PC-3 (cell line): Measurements from ENCODE around the gene RFLNA. TPM values are rescaled to one million over a fixed set of nuclear protein-coding genes. Genes with fewer than 3 reads are reported as not detected.

Experiments
- ATAC-seq: fragments of 200-7000 bp; cut with Tn5 transposase; 2 replicates; pipeline ENCODE4 v1.9.1; 2020; ENCODE audit warnings: mild to moderate bottlenecking, moderate library complexity
- BruUV-seq: library from RNA; stranded (reverse); fragments of 400-500 nt; replicated peaks from 2 replicates; lab custom pipeline; 2021; lab: Mats Ljungman, UMichigan
- CTCF ChIA-PET: fragments of 300-600 bp; sonication (Branson Sonifier 250); formaldehyde crosslinking; loops from one replicate; lab custom pipeline; 2022; ENCODE audit warnings: antibody characterized with exemption; lab: Charles Lee
- POLR2A ChIA-PET: fragments of 300-600 bp; sonication (Branson Sonifier 250); formaldehyde crosslinking; loops from one replicate; lab custom pipeline; 2022; ENCODE audit warnings: antibody characterized with exemption; ENCODE audit not compliant: unreplicated experiment; lab: Charles Lee
- DNase-seq: peaks from one replicate; pipeline ENCODE4 v3.0.0-alpha.2; 2015
- H2AFZ ChIP-seq: fragments of 300-600 bp; sonication (generic); 2 replicates; pipeline ENCODE4 v1.6.0; 2016; ENCODE audit warnings: antibody characterized with exemption, low read length
- H3F3A ChIP-seq: fragments of 300-600 bp; sonication (generic); one replicate; pipeline ENCODE4 v1.6.0; 2017; ENCODE audit warnings: antibody characterized with exemption, low read length, control low read depth, mild to moderate bottlenecking; ENCODE audit not compliant: unreplicated experiment
- H3K27ac ChIP-seq: fragments of 300-600 bp; sonication (generic); 2 replicates; pipeline ENCODE4 v1.5.1; 2016; ENCODE audit warnings: mild to moderate bottlenecking, low read length
- H3K27me3 ChIP-seq: fragments of 300-600 bp; sonication (generic); 2 replicates; pipeline ENCODE4 v1.6.1; 2016; ENCODE audit warnings: low read length, mixed read lengths
- H3K36me3 ChIP-seq: fragments of 300-600 bp; sonication (generic); 2 replicates; pipeline ENCODE4 v1.6.1; 2016; ENCODE audit warnings: low read depth, mixed run types, low read length, mixed read lengths
- H3K4me1 ChIP-seq: fragments of 300-600 bp; sonication (generic); 2 replicates; pipeline ENCODE4 v1.5.1; 2016; ENCODE audit warnings: low read length; ENCODE audit not compliant: insufficient read depth
- H3K4me2 ChIP-seq: fragments of 300-600 bp; sonication (generic); 2 replicates; pipeline ENCODE4 v1.6.0; 2016; ENCODE audit warnings: low read length
- H3K4me3 ChIP-seq: fragments of 300-600 bp; sonication (generic); 2 replicates; pipeline ENCODE4 v1.5.1; 2016; ENCODE audit warnings: mild to moderate bottlenecking, low read length, mixed read lengths
- H3K79me2 ChIP-seq: fragments of 300-600 bp; sonication (generic); 2 replicates; pipeline ENCODE4 v1.6.1; 2017; ENCODE audit warnings: low read length, mixed read lengths
- H3K9ac ChIP-seq: fragments of 300-600 bp; sonication (generic); 2 replicates; pipeline ENCODE4 v1.6.0; 2016; ENCODE audit warnings: mild to moderate bottlenecking, low read length
- H3K9me2 ChIP-seq: fragments of 300-600 bp; sonication (generic); replicated peaks from 2 replicates; pipeline ENCODE4 v1.6.1; 2016; ENCODE audit warnings: mixed run types, low read length, mixed read lengths
- H3K9me3 ChIP-seq: fragments of 300-600 bp; sonication (generic); 2 replicates; pipeline ENCODE4 v1.6.1; 2016; ENCODE audit warnings: low read length, mixed read lengths
- H4K20me1 ChIP-seq: fragments of 300-600 bp; sonication (generic); 2 replicates; pipeline ENCODE4 v1.6.1; 2016; ENCODE audit warnings: low read length, mixed read lengths
- CTCF ChIP-seq: fragments of 300-600 bp; sonication (generic); conservative IDR thresholded peaks from 2 replicates; pipeline ENCODE4 v1.5.1; 2017; ENCODE audit warnings: antibody characterized with exemption, low read depth, mild to moderate bottlenecking, low read length
- EZH2 ChIP-seq: fragments of 300-600 bp; sonication (generic); IDR thresholded peaks from one replicate; pipeline ENCODE4 v1.6.1; 2017; ENCODE audit warnings: antibody characterized with exemption, mild to moderate bottlenecking, low read length; ENCODE audit not compliant: unreplicated experiment
- EZH2phosphoT487 ChIP-seq: fragments of 300-600 bp; sonication (generic); IDR thresholded peaks from 2 replicates; pipeline ENCODE4 v1.6.1; 2018; ENCODE audit warnings: mild to moderate bottlenecking, antibody characterized with exemption, low read length, borderline replicate concordance
- intact Hi-C: fragments of 100-400 bp; cut with micrococcal nuclease; formaldehyde crosslinking; loops from 2 replicates; pipeline ENCODE4 v1.9.0; 2023
- total RNA-seq: library from RNA; depleted of rRNA; stranded (reverse); fragments of >200 nt; gene quantifications from 2 replicates; pipeline ENCODE4 v1.2.3, GENCODE V29; 2014

Gene RFLNA
- total RNA-seq, 1 experiment from 2014 or later = not detected

GRCh38 chr12:124309231-124309630, 14.3 kb downstream of the RFLNA start:
- Histone ChIP-seq H3K4me1 (no peaks in the 10 kb centered on the region), H3K27me3 (peaks cover 25% of the 10 kb centered on the region), H3F3A (no peaks in the 10 kb centered on the region), H4K20me1 (no peaks in the 10 kb centered on the region), H3K4me2 (no peak overlapping the region), H3K9ac (no peak overlapping the region), H3K36me3 (no peaks in the 10 kb centered on the region), H3K27ac (no peak overlapping the region), H3K9me3 (no peaks in the 10 kb centered on the region), H2AFZ (no peak overlapping the region), H3K79me2 (no peaks in the 10 kb centered on the region), H3K4me3 (no peak overlapping the region), H3K9me2 (no peaks in the 10 kb centered on the region)
- TF ChIP-seq EZH2 = no peak
- TF ChIP-seq CTCF = no peak
- TF ChIP-seq EZH2phosphoT487 = no peak
- intact Hi-C loops = no loop called here
- BruUV-seq = no TSS peak
- no peak for DNase-seq
- POLR2A ChIA-PET = no interaction called here
- ATAC-seq = no peak
- CTCF ChIA-PET = no interaction called here

GRCh38 chr12:124309744-124310143, 14.9 kb downstream of the RFLNA start:
- Histone ChIP-seq H3K4me3 (no peak overlapping the region), H3K79me2 (no peaks in the 10 kb centered on the region), H3K27me3 (peaks cover 25% of the 10 kb centered on the region), H4K20me1 (no peaks in the 10 kb centered on the region), H3K27ac (no peak overlapping the region), H3K36me3 (no peaks in the 10 kb centered on the region), H3K9ac (no peak overlapping the region), H3K4me1 (no peaks in the 10 kb centered on the region), H3K4me2 (no peak overlapping the region), H3K9me2 (no peaks in the 10 kb centered on the region), H3K9me3 (no peaks in the 10 kb centered on the region), H3F3A (no peaks in the 10 kb centered on the region), H2AFZ (no peak overlapping the region)
- TF ChIP-seq EZH2phosphoT487 = no peak
- no peak for TF ChIP-seq CTCF
- no peak for TF ChIP-seq EZH2
- DNase-seq (no peak), ATAC-seq (no peak)
- intact Hi-C loops = no loop called here
- no TSS peak for BruUV-seq
- CTCF ChIA-PET = no interaction called here
- POLR2A ChIA-PET = no interaction called here

GRCh38 chr12:124310178-124310577, 15.3 kb downstream of the RFLNA start:
- H4K20me1 ChIP-seq = no peaks in the 10 kb centered on the region
- no peak for ATAC-seq
- H2AFZ ChIP-seq = no peak overlapping the region
- intact Hi-C loops = no loop called here
- H3K9ac ChIP-seq = no peak overlapping the region
- POLR2A ChIA-PET = no interaction called here
- no peaks in the 10 kb centered on the region for H3K4me1 ChIP-seq
- no peaks in the 10 kb centered on the region for H3K9me2 ChIP-seq
- no peaks in the 10 kb centered on the region for H3F3A ChIP-seq
- no peaks in the 10 kb centered on the region for H3K36me3 ChIP-seq
- CTCF ChIA-PET = no interaction called here
- TF ChIP-seq EZH2phosphoT487 (no peak), EZH2 (no peak), CTCF (no peak)
- no peak overlapping the region for H3K27ac ChIP-seq
- no peak overlapping the region for H3K4me2 ChIP-seq
- no peak overlapping the region for H3K4me3 ChIP-seq
- peaks cover 23% of the 10 kb centered on the region for H3K27me3 ChIP-seq
- H3K9me3 ChIP-seq = no peaks in the 10 kb centered on the region
- no peaks in the 10 kb centered on the region for H3K79me2 ChIP-seq
- no peak for DNase-seq
- BruUV-seq = no TSS peak
